Fibroblast of lung (primary cell): ENCODE measurements around the gene PACSIN1.

ENCODE experiments used
- CTCF ChIP-seq, 2 donors: IDR thresholded peaks in 1 of 2; conservative IDR thresholded peaks in 1 of 2; 1 replicate in 1 of 2; 2 replicates in 1 of 2; pipeline ENCODE4 v1.5.1; 2011 to 2012; ENCODE audit warnings: low read length in 2 of 2, control low read depth in 1 of 2, inconsistent platforms in 1 of 2, low read depth in 1 of 2, mild to moderate bottlenecking in 1 of 2
- EZH2 ChIP-seq: IDR thresholded peaks from 2 replicates; pipeline ENCODE4 v1.5.1; 2012; ENCODE audit warnings: low read length, control low read depth, mild to moderate bottlenecking; ENCODE audit errors: missing control alignments

DNA sequence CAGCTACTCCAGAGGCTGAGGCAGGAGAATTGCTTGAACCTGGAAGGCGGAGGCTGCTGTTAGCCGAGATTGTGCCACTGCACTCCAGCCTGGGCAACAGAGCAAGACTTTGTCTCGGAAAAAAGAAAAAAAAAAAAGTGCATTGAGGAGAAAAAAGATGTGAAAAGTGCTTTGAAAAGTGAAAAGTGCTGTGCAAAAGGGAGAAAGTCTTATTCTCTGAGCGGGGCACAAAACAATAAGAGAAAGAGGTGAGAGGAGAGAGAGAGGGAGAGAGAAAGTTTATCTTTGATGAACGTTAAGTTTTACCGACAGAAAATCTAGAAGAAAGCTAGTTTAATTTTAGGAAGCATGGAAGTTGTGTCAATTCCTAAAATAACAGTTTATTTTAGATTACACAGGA, 3.9 kb upstream of the PACSIN1 start:
- TF ChIP-seq EZH2, result no peak
- TF ChIP-seq CTCF (conservative IDR thresholded peaks at IDR 0.05 in 1 of 2, IDR thresholded peaks at IDR 0.05 in 1 of 2; ENCODE audit: low read depth in 1 of 2, low read length in 2 of 2), result no peak
